Measurements from ENCODE around the gene FANCE. TPM values are rescaled to one million over a fixed set of nuclear protein-coding genes. Genes with fewer than 3 reads are reported as not detected.

The FANCE gene
- total and polyA plus RNA-seq, 9 of the 15 experiments (the other 6 are each of a cell fraction or from before 2014, with no cell fraction given) = 5.7 to 30.2 (median 17.0) TPM

- TF ChIP-seq PATZ1 (CRISPR knock-in tag; IDR thresholded peaks at IDR 0.05; ENCODE audit: borderline replicate concordance) (no peak), ZBTB33 (CRISPR knock-in tag; IDR thresholded peaks at IDR 0.05) (no peak), ZNF24 (IDR thresholded peaks at IDR 0.05) (no peak), TAF7 (tag; IDR thresholded peaks at IDR 0.05) (no peak), FOS (IDR thresholded peaks at IDR 0.05; ENCODE audit: extremely low read depth, insufficient read length) (no peak), ZNF79 (CRISPR knock-in tag; IDR thresholded peaks at IDR 0.05; ENCODE audit: low read depth) (no peak), LCOR (CRISPR knock-in tag; IDR thresholded peaks at IDR 0.05) (no peak), ATF1 (CRISPR knock-in tag; IDR thresholded peaks at IDR 0.05) (no peak), ATF1 (tag; IDR thresholded peaks at IDR 0.05) (no peak), KAT7 (CRISPR knock-in tag; IDR thresholded peaks at IDR 0.05; ENCODE audit: borderline replicate concordance) (no peak), ZFP1 (CRISPR knock-in tag; IDR thresholded peaks at IDR 0.05) (no peak), DMBX1 (CRISPR knock-in tag; IDR thresholded peaks at IDR 0.05; ENCODE audit: borderline replicate concordance) (no peak), SPI1 (IDR thresholded peaks at IDR 0.05; ENCODE audit: borderline replicate concordance, low read depth, low read length) (peak; percentile 94), TCF3 (CRISPR knock-in tag; IDR thresholded peaks at IDR 0.05) (no peak), CBX1 (IDR thresholded peaks at IDR 0.05; ENCODE audit: low read depth) (no peak), SNRNP70 (optimal IDR thresholded peaks at IDR 0.05; ENCODE audit: low read depth, low read length) (no peak), ZFP36 (IDR thresholded peaks at IDR 0.05; ENCODE audit: low read depth, low read length, partially characterized antibody) (no peak), ZNF699 (CRISPR knock-in tag; IDR thresholded peaks at IDR 0.05; ENCODE audit: insufficient replicate concordance) (no peak), GABPB1 (CRISPR knock-in tag; IDR thresholded peaks at IDR 0.05) (no peak), GABPA (tag; conservative IDR thresholded peaks at IDR 0.05; ENCODE audit: low read depth) (peak; percentile 54), ELF4 (CRISPR knock-in tag; IDR thresholded peaks at IDR 0.05) (0 out of 2 replicates have a peak, but pooled peaks have one; percentile 10), ZKSCAN1 (IDR thresholded peaks at IDR 0.05; ENCODE audit: low read depth, low read length) (no peak)
- TF ChIP-seq, protein P1, sequence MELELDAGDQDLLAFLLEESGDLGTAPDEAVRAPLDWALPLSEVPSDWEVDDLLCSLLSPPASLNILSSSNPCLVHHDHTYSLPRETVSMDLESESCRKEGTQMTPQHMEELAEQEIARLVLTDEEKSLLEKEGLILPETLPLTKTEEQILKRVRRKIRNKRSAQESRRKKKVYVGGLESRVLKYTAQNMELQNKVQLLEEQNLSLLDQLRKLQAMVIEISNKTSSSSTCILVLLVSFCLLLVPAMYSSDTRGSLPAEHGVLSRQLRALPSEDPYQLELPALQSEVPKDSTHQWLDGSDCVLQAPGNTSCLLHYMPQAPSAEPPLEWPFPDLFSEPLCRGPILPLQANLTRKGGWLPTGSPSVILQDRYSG (tag; conservative IDR thresholded peaks at IDR 0.05; ENCODE audit: low read depth) = no peak
These were observed 35.7 kb downstream of the FANCE start (continued) for GRCh38 chr6:35487658-35488516.
